ENCODE measurements around the gene JCAD. TPM values are rescaled to one million over a fixed set of nuclear protein-coding genes. Genes with fewer than 3 reads are reported as not detected.

Gene JCAD
- total RNA-seq, 1 donor from 2014 or later: not detected

DNA sequence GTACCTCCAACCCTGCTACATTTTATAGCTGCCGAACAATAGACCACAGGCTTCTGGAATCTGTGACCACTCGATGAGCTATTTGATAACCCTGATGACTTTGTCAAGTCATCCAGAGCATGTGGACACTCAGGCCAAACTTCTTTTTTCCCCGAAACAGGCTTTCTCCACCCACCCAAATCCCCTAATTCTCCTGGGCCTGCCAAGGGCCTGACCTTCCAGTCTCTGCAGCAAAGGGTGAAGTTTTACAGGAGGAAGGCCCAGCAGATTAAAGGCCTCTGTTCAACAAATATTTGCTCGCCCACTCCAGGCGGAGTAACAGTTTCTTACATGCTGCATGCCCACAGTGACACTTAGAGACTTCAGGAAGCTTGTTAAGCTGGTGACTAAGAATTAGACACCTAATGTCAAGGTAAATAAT, 2.0 kb downstream of the JCAD start:
- CTCF ChIA-PET: no interaction called here
- ATAC-seq (ENCODE audit: low read depth): no peak
- no peaks in the 10 kb centered on the region for H3K36me3 Mint-ChIP-seq (ENCODE audit: low read depth)
- H3K27ac Mint-ChIP-seq: no peak overlapping the region
- TF ChIP-seq, protein P1, sequence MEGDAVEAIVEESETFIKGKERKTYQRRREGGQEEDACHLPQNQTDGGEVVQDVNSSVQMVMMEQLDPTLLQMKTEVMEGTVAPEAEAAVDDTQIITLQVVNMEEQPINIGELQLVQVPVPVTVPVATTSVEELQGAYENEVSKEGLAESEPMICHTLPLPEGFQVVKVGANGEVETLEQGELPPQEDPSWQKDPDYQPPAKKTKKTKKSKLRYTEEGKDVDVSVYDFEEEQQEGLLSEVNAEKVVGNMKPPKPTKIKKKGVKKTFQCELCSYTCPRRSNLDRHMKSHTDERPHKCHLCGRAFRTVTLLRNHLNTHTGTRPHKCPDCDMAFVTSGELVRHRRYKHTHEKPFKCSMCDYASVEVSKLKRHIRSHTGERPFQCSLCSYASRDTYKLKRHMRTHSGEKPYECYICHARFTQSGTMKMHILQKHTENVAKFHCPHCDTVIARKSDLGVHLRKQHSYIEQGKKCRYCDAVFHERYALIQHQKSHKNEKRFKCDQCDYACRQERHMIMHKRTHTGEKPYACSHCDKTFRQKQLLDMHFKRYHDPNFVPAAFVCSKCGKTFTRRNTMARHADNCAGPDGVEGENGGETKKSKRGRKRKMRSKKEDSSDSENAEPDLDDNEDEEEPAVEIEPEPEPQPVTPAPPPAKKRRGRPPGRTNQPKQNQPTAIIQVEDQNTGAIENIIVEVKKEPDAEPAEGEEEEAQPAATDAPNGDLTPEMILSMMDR (IDR thresholded peaks at IDR 0.05): no peak
- H3K9me3 Mint-ChIP-seq: no peaks in the 10 kb centered on the region
- peak overlapping the region; percentile 12 for H3K4me3 Mint-ChIP-seq
- POLR2A ChIA-PET: no interaction called here
- intact Hi-C loops (cut with micrococcal nuclease): no loop called here
- peaks cover 49% of the 10 kb centered on the region for H3K27me3 Mint-ChIP-seq
- no peak for DNase-seq
- peaks cover 11% of the 10 kb centered on the region for H3K4me1 Mint-ChIP-seq

- CTCF ChIA-PET: no interaction called here
- Mint-ChIP-seq H3K4me3 (no peak overlapping the region), H3K27ac (no peak overlapping the region), H3K36me3 (ENCODE audit: low read depth) (no peaks in the 10 kb centered on the region), H3K27me3 (peaks cover 51% of the 10 kb centered on the region), H3K4me1 (peaks cover 11% of the 10 kb centered on the region), H3K9me3 (no peaks in the 10 kb centered on the region)
- intact Hi-C loops (cut with micrococcal nuclease): no loop called here
- no peak for DNase-seq
- no peak for ATAC-seq (ENCODE audit: low read depth)
- POLR2A ChIA-PET: no interaction called here
- TF ChIP-seq, protein P1 (IDR thresholded peaks at IDR 0.05): no peak
These were observed 2.5 kb downstream of the JCAD start for GRCh38 chr10:30056767-30057355.

GRCh38 chr10:30056281-30056680, 3.1 kb downstream of the JCAD start:
- Mint-ChIP-seq H3K27ac (no peak overlapping the region), H3K27me3 (peaks cover 48% of the 10 kb centered on the region), H3K36me3 (ENCODE audit: low read depth) (no peaks in the 10 kb centered on the region), H3K9me3 (no peaks in the 10 kb centered on the region), H3K4me1 (peaks cover 11% of the 10 kb centered on the region), H3K4me3 (no peak overlapping the region)
- ChIA-PET CTCF (no interaction called here), POLR2A (no interaction called here)
- no peak for ATAC-seq (ENCODE audit: low read depth)
- intact Hi-C loops (cut with micrococcal nuclease): no loop called here
- no peak for DNase-seq
- TF ChIP-seq, protein P1 (IDR thresholded peaks at IDR 0.05): no peak

DNA sequence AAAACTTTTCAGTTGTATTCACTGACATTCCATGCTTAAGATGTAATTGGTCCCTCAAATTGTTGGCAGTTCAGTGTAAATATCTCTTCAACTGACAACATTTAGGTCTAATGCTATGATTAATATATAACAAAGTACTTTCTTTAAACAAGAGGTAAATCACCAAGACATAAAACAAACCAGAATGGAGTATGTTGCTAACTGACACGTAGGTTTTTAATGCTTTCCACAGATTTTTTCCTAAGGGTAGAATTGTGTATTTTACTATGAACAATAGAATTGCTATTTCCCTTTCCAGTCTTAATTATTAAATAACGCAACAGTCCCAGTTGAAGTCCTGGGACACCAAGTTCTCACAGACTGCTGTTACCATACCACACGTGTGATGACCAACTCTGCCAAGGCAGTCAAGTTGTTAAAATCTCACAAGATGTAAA, 4.1 kb downstream of the JCAD start:
- POLR2A ChIA-PET: no interaction called here
- H3K27me3 Mint-ChIP-seq: peaks cover 45% of the 10 kb centered on the region

GRCh38 chr10:30052062-30052461, 7.3 kb downstream of the JCAD start:
- CTCF ChIA-PET: no interaction called here
- POLR2A ChIA-PET: no interaction called here

More for the DNA sequence above, 4.1 kb downstream of the JCAD start:
- intact Hi-C loops (cut with micrococcal nuclease): no loop called here
- Mint-ChIP-seq H3K27ac (no peak overlapping the region), H3K9me3 (no peaks in the 10 kb centered on the region), H3K4me3 (no peak overlapping the region), H3K4me1 (peaks cover 11% of the 10 kb centered on the region), H3K36me3 (ENCODE audit: low read depth) (no peaks in the 10 kb centered on the region)
- DNase-seq (no peak), ATAC-seq (ENCODE audit: low read depth) (no peak)
- TF ChIP-seq, protein P1 (IDR thresholded peaks at IDR 0.05): no peak
- CTCF ChIA-PET: no interaction called here

More at GRCh38 chr10:30052062-30052461, 7.3 kb downstream of the JCAD start:
- intact Hi-C loops (cut with micrococcal nuclease): no loop called here
- Mint-ChIP-seq H3K27ac (no peak overlapping the region), H3K36me3 (ENCODE audit: low read depth) (no peaks in the 10 kb centered on the region), H3K4me3 (no peak overlapping the region), H3K4me1 (peaks cover 11% of the 10 kb centered on the region), H3K9me3 (no peaks in the 10 kb centered on the region), H3K27me3 (peaks cover 40% of the 10 kb centered on the region)
- TF ChIP-seq, protein P1 (IDR thresholded peaks at IDR 0.05): no peak
- DNase-seq (no peak), ATAC-seq (ENCODE audit: low read depth) (no peak)
